Epidermal melanocyte (primary cell): ENCODE measurements around the gene MGMT.

Experiments used
- DNase-seq: peaks from one replicate; pipeline ENCODE4 v3.0.0; 2011; ENCODE audit warnings: low spot score; ENCODE audit not compliant: insufficient read length

MGMT gene

GRCh38 chr10:129541748-129542487 is 74.9 kb downstream of the MGMT start:
- DNase-seq: no peak

DNA sequence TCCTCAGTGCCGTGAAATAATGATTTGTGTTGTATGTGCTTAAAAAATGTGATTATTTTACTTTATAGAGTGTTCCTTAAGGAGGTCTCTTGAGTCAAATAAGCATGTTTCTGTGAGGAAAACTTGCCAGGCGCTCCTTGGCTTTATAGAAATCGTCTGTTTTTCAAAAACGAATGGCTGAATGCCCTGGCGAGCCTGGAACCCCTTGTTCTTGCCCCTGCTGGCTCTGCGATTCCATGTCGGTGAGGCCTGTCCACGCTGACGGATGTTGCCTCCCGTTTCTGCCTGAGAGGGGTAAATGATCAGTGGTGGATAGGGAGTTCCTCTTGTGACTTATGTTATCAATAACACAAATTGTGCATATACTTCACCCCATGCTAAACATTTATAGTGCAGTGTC is 75.5 kb downstream of the MGMT start:
- no peak for DNase-seq

- no peak for DNase-seq
These were observed 77.5 kb downstream of the MGMT start for GRCh38 chr10:129544205-129545202.

GRCh38 chr10:129545261-129545660 is 78.2 kb downstream of the MGMT start:
- DNase-seq: no peak

- DNase-seq: no peak
These were observed 79.1 kb downstream of the MGMT start for GRCh38 chr10:129546106-129546505.

DNA sequence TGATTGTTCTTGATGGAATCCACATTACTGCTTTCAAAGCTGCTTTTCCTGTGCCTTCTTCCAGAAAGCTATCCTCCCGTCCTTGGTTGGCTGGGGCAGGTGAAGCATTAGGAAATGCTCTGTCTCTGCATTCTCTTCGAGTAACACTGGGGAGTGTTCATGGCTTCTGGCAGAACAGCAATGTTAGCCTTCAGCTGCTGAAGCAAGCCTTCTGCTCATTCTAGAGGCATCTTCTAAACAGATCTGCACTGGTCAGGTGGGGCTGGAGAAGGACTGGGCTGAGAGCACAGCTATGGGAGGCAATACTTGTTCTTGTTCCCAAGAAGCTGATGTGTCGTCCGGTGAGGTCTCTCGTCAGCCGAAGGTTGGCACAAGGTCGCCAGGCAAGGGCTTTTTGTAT is 80.6 kb downstream of the MGMT start:
- no peak for DNase-seq

- no peak for DNase-seq
These were observed 81.6 kb downstream of the MGMT start for GRCh38 chr10:129548600-129548999.

- DNase-seq: no peak
These were observed 83.0 kb downstream of the MGMT start for GRCh38 chr10:129550076-129550475.

- DNase-seq: no peak
These were observed 83.6 kb downstream of the MGMT start for GRCh38 chr10:129550658-129551057.

DNA sequence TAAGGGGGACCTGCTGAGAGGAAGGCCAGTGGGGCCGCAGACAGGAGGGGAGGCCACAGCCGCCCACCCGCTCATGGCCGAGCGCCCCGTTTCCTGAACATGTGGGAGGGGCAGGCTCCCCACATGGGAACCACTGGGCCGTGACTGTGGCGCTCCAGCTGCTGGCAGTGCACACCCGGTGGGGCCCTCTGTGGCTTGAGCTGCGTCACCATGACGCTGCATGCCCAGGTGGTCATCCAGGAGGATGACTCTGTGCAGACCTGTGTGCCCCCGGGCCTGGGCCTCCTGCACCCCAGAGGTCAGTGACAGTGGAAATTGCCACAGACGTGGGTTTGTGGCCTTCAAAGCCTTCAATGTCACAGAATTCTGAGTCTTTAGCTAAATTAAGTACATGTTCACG is 85.1 kb downstream of the MGMT start:
- DNase-seq: no peak

GRCh38 chr10:129553928-129554327 is 86.9 kb downstream of the MGMT start:
- DNase-seq: no peak

GRCh38 chr10:129556316-129556715 is 89.3 kb downstream of the MGMT start:
- DNase-seq: no peak

GRCh38 chr10:129560361-129560760 is 93.3 kb downstream of the MGMT start:
- DNase-seq: no peak

- no peak for DNase-seq
These were observed 95.4 kb downstream of the MGMT start for GRCh38 chr10:129562487-129562886.

GRCh38 chr10:129564923-129565322 is 97.9 kb downstream of the MGMT start:
- DNase-seq: no peak

GRCh38 chr10:129568583-129569344 is 101.7 kb downstream of the MGMT start:
- DNase-seq: no peak

DNA sequence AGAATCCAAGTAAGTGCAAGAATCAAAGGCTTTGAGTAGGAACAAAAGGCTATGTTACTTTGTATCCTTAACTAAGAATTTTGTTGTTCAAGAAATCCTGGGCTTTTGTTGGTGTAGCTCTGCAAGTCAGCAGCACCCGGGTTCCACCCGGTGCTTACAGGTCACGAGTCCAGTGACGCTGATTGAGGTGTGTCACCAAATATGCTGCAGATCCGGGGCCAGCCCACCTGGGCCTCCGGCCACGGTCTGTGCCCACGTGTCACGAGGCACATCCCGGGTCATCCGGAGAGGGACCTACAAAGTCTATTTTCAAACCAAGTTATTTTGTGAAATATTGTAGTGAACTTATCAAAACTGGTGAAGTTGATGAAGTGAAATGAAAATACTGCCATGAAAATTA is 103.1 kb downstream of the MGMT start:
- no peak for DNase-seq

DNA sequence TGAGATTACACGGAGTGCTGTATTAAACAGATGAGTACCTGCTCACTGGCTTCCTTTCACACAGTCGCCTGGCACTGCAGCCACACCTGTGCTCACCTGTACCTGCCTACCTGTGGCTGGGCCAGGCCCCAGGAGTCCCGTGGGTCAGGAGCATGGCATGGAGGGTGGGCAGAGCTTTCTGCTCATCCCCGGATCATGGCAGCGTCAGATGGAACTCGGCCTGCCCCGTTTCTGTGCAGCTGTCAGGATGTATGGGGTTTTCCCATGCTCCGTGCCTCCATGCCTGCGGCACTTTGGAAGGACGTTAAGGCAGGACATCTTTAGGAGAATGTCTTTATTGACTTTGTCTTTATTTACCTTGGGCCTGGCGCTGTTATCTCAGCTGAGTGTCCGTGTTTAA is 112.2 kb downstream of the MGMT start:
- no peak for DNase-seq

DNA sequence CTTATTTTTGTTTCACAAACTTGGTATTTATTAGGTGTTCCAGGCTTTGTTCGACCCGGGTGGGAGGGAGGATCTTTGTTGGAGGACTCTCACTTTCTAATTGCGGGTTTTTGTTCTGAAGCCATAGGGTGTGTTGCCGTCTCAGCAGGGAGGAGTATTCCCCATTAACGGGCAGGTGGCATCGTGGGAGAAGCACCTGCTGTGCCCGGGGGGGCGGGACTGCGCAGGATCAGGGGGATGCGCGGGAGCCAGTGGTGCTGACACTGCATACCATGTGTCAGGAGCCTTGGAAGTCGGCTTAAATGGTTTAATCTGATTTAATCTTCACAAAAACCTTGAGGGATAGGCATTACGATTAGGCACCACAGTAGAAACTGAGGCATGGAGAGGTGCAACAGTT is 113.0 kb downstream of the MGMT start:
- DNase-seq: no peak

- DNase-seq: no peak
These were observed 113.9 kb downstream of the MGMT start for GRCh38 chr10:129580901-129581300.

DNA sequence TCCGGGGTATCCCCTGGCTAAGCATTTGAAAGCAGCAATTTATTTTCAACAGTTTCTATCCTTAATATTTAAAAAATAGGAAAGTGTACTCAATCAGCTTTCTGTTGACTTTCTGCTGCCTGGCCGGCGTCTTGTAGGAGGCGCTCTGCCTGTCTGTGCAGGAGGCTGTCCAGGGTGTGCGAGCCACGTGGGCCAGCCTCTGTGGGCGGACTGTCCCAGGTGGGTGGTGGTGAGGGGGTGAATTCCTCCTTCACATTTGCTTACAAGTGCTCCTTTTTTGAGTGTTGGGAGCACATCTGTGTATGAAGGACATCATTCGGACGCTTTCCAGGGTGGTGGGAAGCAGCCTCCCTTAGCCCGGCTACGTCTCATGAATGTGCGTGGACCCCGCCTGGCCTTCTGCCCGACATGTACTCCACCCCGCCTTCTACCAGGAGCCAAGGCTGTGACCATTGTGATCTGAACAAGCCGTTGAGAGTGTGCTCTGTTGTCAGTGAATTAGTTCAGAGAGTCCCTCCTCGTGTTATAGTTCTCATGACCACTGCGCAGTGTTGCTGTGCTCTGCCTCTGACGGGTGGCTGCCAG is 114.9 kb downstream of the MGMT start:
- DNase-seq: no peak
